Cardiac fibroblast (primary cell): ENCODE data around the gene CNGA4.
A peak's percentile ranks its signal among the peaks of the same experiment; 100 is the strongest.
"Not testable (repeated sequence)": the region's sequence is repeated elsewhere in the genome, so short reads cannot be mapped to it uniquely, and the experiment has no call there.

Experiments used
- DNase-seq, 2 donors: peaks; one replicate each; pipeline versions ENCODE4 v3.0.0 to v3.0.0-alpha.2; 2010; ENCODE audit warnings: low read depth in 2 of 2
- H3K4me3 ChIP-seq, 2 donors: replicated peaks in 1 of 2; 1 replicate in 1 of 2; 2 replicates in 1 of 2; pipeline ENCODE4 v1.5.1; 2011; ENCODE audit warnings: low read depth in 2 of 2, low read length in 2 of 2, mild to moderate bottlenecking in 2 of 2, moderate library complexity in 1 of 2
- TF ChIP-seq, protein P1 (sequence below): IDR thresholded peaks from one replicate; pipeline ENCODE4 v1.5.1; 2011; ENCODE audit warnings: low read depth, mild to moderate bottlenecking, low read length, inconsistent platforms

CNGA4 gene

DNA sequence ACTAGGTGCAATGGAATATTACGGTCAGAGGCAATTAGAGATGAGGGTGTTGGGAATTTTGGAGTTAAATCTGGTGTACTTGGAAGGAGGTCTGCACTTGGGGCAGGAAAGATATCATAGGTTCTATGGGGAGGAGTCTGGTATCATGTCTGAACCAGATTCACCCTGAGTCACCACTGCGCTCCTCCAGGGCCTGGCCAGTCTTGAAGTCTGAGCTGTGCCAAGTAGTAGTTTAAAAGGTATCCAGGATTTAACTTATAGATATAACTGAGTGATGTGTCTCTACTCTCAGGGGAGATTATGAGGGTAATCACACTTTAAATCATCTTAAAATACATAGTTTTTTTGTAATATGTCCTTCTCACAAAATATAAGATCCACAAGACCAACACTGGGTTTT, 6.6 kb downstream of the CNGA4 start:
- no peak for DNase-seq
- TF ChIP-seq, protein P1, sequence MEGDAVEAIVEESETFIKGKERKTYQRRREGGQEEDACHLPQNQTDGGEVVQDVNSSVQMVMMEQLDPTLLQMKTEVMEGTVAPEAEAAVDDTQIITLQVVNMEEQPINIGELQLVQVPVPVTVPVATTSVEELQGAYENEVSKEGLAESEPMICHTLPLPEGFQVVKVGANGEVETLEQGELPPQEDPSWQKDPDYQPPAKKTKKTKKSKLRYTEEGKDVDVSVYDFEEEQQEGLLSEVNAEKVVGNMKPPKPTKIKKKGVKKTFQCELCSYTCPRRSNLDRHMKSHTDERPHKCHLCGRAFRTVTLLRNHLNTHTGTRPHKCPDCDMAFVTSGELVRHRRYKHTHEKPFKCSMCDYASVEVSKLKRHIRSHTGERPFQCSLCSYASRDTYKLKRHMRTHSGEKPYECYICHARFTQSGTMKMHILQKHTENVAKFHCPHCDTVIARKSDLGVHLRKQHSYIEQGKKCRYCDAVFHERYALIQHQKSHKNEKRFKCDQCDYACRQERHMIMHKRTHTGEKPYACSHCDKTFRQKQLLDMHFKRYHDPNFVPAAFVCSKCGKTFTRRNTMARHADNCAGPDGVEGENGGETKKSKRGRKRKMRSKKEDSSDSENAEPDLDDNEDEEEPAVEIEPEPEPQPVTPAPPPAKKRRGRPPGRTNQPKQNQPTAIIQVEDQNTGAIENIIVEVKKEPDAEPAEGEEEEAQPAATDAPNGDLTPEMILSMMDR, result no peak
- no peak overlapping the region for H3K4me3 ChIP-seq

GRCh38 chr11:6248248-6248647, 9.4 kb downstream of the CNGA4 start:
- TF ChIP-seq, protein P1, result no peak
- H3K4me3 ChIP-seq, result no peak overlapping the region
- peak; percentile 68 to 89 for DNase-seq

- DNase-seq, H3K4me3 ChIP-seq: not testable (repeated sequence)
Measured at GRCh38 chr11:6248897-6249296, 10.0 kb downstream of the CNGA4 start.

GRCh38 chr11:6249770-6250555, 11.1 kb downstream of the CNGA4 start:
- H3K4me3 ChIP-seq, result no peak overlapping the region
- DNase-seq, result peak; percentile 80 to 95
- TF ChIP-seq, protein P1, result no peak

GRCh38 chr11:6251120-6251733, 12.3 kb downstream of the CNGA4 start:
- no peak overlapping the region for H3K4me3 ChIP-seq
- TF ChIP-seq, protein P1, result peak; percentile 98
- DNase-seq, result peak; percentile 74

GRCh38 chr11:6251990-6252473, 13.1 kb downstream of the CNGA4 start:
- no peak overlapping the region for H3K4me3 ChIP-seq
- TF ChIP-seq, protein P1, result no peak
- peak in 1 of 2 donors; percentile 73 for DNase-seq

GRCh38 chr11:6253197-6253596, 14.3 kb downstream of the CNGA4 start:
- no peak overlapping the region for H3K4me3 ChIP-seq
- DNase-seq, result no peak
- TF ChIP-seq, protein P1, result no peak
